Natural killer cell (primary cell): ENCODE results near the gene MAP3K20. TPM values are rescaled to one million over a fixed set of nuclear protein-coding genes. Genes with fewer than 3 reads are reported as not detected.

Experiments
- ATAC-seq, 3 donors: fragments of 150-1000 bp in 2 of 3; fragments of 200-7000 bp in 1 of 3; cut with Tn5 transposase; 1 replicate in 1 of 3; 2 replicates in 2 of 3; pipeline ENCODE4 v1.10.0; 2021; ENCODE audit warnings: mild to moderate bottlenecking in 2 of 3, moderate library complexity in 2 of 3
- DNase-seq, 2 donors: peaks; one replicate each; pipeline versions ENCODE4 v3.0.0 to v3.0.0-alpha.2; 2013 to 2021; ENCODE audit warnings: mixed read lengths in 1 of 2
- H3K27ac ChIP-seq: one replicate; pipeline ENCODE4 v1.5.1; 2013; ENCODE audit warnings: mild to moderate bottlenecking, low read length
- H3K27me3 ChIP-seq: one replicate; pipeline ENCODE4 v1.6.1; 2013; ENCODE audit warnings: low read length; ENCODE audit not compliant: control insufficient read depth, insufficient read depth
- H3K36me3 ChIP-seq: one replicate; pipeline ENCODE4 v1.6.1; 2013; ENCODE audit warnings: low read length; ENCODE audit not compliant: control insufficient read depth, insufficient read depth
- H3K4me1 ChIP-seq: one replicate; pipeline ENCODE4 v1.6.1; 2013; ENCODE audit warnings: low read length; ENCODE audit not compliant: control insufficient read depth, insufficient read depth
- H3K4me3 ChIP-seq: one replicate; pipeline ENCODE4 v1.5.1; 2013; ENCODE audit warnings: low read length
- H3K9me3 ChIP-seq: one replicate; pipeline ENCODE4 v1.6.1; 2013; ENCODE audit warnings: low read length; ENCODE audit not compliant: control insufficient read depth, insufficient read depth
- H3K27ac Mint-ChIP-seq, 2 donors: one replicate each; pipeline ENCODE4 v1.8.0; 2022; ENCODE audit warnings: mild to moderate bottlenecking in 2 of 2, mixed read lengths in 2 of 2, moderate library complexity in 1 of 2
- H3K27me3 Mint-ChIP-seq, 2 donors: one replicate each; pipeline ENCODE4 v1.8.0; 2022; ENCODE audit warnings: low read depth in 2 of 2, mixed read lengths in 2 of 2
- H3K36me3 Mint-ChIP-seq: one replicate; pipeline ENCODE4 v1.8.0; 2022; ENCODE audit warnings: mixed read lengths
- H3K4me1 Mint-ChIP-seq, 2 donors: one replicate each; pipeline ENCODE4 v1.8.0; 2022; ENCODE audit warnings: mixed read lengths in 2 of 2
- H3K4me3 Mint-ChIP-seq: one replicate; pipeline ENCODE4 v1.8.0; 2022; ENCODE audit warnings: mild to moderate bottlenecking, moderate library complexity, mixed read lengths
- H3K9me3 Mint-ChIP-seq, 2 donors: one replicate each; pipeline ENCODE4 v1.8.0; 2022; ENCODE audit warnings: mixed read lengths in 2 of 2
- CTCF ChIP-seq: fragments of 200-600 bp; IDR thresholded peaks from one replicate; pipeline ENCODE4 v1.8.0; 2022; ENCODE audit warnings: antibody characterized with exemption
- WGBS: methylation state at CpG from one replicate; pipeline ENCODE4 v1.1.7; 2013; ENCODE audit warnings: missing lambda C conversion rate; ENCODE audit not compliant: insufficient coverage; 5-methylcytosine and 5-hydroxymethylcytosine counted together
- intact Hi-C: fragments of 100-400 bp; cut with micrococcal nuclease; formaldehyde crosslinking; loops from one replicate; pipeline ENCODE4 v1.14.2; 2022
- total RNA-seq, 4 donors: library from RNA; stranded (reverse); fragments of 120-200 nt in 1 of 4; gene quantifications; one replicate each; pipeline versions ENCODE4 v1.2.3 to v1.2.4, GENCODE V29; 2013 to 2022

MAP3K20 gene
- total RNA-seq, 3 donors from 2014 or later (not counting 1 experiment from before 2014, with no cell fraction given): 1.6 to 3.0 (median 2.5) TPM

- H3K36me3 Mint-ChIP-seq: no peaks in the 10 kb centered on the region
- H3K4me1 Mint-ChIP-seq: peaks cover 0 to 5% of the 10 kb centered on the region in 2 donors
- Histone ChIP-seq H3K9me3 (no peaks in the 10 kb centered on the region), H3K27ac (no peak overlapping the region), H3K36me3 (no peaks in the 10 kb centered on the region), H3K4me3 (no peak overlapping the region), H3K4me1 (no peaks in the 10 kb centered on the region), H3K27me3 (no peaks in the 10 kb centered on the region)
- H3K27me3 Mint-ChIP-seq: no peaks in the 10 kb centered on the region
- 63% methylated on average over 6 of the region's 6 CpGs for WGBS
- ATAC-seq: no peak
- H3K27ac Mint-ChIP-seq: no peak overlapping the region
- TF ChIP-seq CTCF: no peak
- intact Hi-C loops: no loop called here
- DNase-seq: no peak
- H3K4me3 Mint-ChIP-seq: no peak overlapping the region
- no peaks in the 10 kb centered on the region for H3K9me3 Mint-ChIP-seq
These were observed 142.8 kb downstream of the MAP3K20 start for GRCh38 chr2:173218326-173219056.

GRCh38 chr2:173221132-173221695, 145.6 kb downstream of the MAP3K20 start:
- H3K36me3 Mint-ChIP-seq: no peaks in the 10 kb centered on the region
- Histone ChIP-seq H3K4me3 (no peak overlapping the region), H3K27me3 (no peaks in the 10 kb centered on the region), H3K27ac (no peak overlapping the region), H3K9me3 (no peaks in the 10 kb centered on the region), H3K4me1 (no peaks in the 10 kb centered on the region), H3K36me3 (no peaks in the 10 kb centered on the region)
- DNase-seq: no peak
- WGBS: 97% methylated on average over 4 of the region's 4 CpGs
- intact Hi-C loops: no loop called here
- no peak overlapping the region for H3K27ac Mint-ChIP-seq
- TF ChIP-seq CTCF: no peak
- H3K4me1 Mint-ChIP-seq: peaks cover 0 to 5% of the 10 kb centered on the region in 2 donors
- no peak overlapping the region for H3K4me3 Mint-ChIP-seq
- no peaks in the 10 kb centered on the region for H3K9me3 Mint-ChIP-seq
- H3K27me3 Mint-ChIP-seq: no peaks in the 10 kb centered on the region
- no peak for ATAC-seq

- H3K27ac Mint-ChIP-seq: no peak overlapping the region
- Histone ChIP-seq H3K36me3 (no peaks in the 10 kb centered on the region), H3K27ac (no peak overlapping the region), H3K4me3 (no peak overlapping the region), H3K9me3 (no peaks in the 10 kb centered on the region), H3K4me1 (no peaks in the 10 kb centered on the region), H3K27me3 (no peaks in the 10 kb centered on the region)
- no peaks in the 10 kb centered on the region for H3K27me3 Mint-ChIP-seq
- H3K9me3 Mint-ChIP-seq: no peaks in the 10 kb centered on the region
- no peaks in the 10 kb centered on the region for H3K36me3 Mint-ChIP-seq
- ATAC-seq (no peak), DNase-seq (no peak)
- TF ChIP-seq CTCF: no peak
- H3K4me3 Mint-ChIP-seq: no peak overlapping the region
- peaks cover 0 to 5% of the 10 kb centered on the region in 2 donors for H3K4me1 Mint-ChIP-seq
- intact Hi-C loops: no loop called here
- WGBS: 62% methylated on average over 2 of the region's 2 CpGs
These were observed 146.4 kb downstream of the MAP3K20 start for GRCh38 chr2:173221937-173222594.
